SU-DHL-6 (cell line): ENCODE results near the gene FGD5.

Source experiments
- EZH2phosphoT487 ChIP-seq: fragments of 200-600 bp; sonication (generic), shearing (Covaris generic); conservative IDR thresholded peaks from 2 replicates; pipeline ENCODE4 v1.6.1; 2018; ENCODE audit warnings: mild to moderate bottlenecking, antibody characterized with exemption, low read length, moderate library complexity, mixed read lengths
- TF ChIP-seq, protein P1 (sequence below): fragments of 200-600 bp; sonication (generic); IDR thresholded peaks from one replicate; pipeline ENCODE4 v1.5.1; 2017; ENCODE audit warnings: antibody characterized with exemption, mild to moderate bottlenecking, low read length, moderate library complexity; ENCODE audit not compliant: insufficient read depth, poor library complexity, severe bottlenecking

DNA sequence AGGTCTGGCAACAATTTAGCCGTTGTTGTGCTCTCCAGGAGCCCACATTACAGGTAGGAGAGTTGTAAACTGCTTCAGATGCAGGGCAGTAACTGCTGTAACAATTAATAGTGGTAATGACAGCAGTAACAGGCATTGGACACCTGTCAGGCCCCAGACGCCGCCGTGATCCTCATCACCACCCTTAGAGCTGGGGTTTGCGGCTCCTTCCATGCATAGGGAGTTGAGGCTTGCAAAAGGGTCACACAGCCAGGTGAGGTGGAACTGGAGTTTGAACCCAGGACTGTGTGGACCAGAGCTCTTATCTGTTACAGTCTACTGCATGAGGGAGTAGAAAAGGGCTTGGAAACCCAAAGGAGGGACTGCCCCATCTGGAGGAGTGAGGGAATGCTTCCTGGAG, 101.8 kb downstream of the FGD5 start:
- TF ChIP-seq, protein P1, sequence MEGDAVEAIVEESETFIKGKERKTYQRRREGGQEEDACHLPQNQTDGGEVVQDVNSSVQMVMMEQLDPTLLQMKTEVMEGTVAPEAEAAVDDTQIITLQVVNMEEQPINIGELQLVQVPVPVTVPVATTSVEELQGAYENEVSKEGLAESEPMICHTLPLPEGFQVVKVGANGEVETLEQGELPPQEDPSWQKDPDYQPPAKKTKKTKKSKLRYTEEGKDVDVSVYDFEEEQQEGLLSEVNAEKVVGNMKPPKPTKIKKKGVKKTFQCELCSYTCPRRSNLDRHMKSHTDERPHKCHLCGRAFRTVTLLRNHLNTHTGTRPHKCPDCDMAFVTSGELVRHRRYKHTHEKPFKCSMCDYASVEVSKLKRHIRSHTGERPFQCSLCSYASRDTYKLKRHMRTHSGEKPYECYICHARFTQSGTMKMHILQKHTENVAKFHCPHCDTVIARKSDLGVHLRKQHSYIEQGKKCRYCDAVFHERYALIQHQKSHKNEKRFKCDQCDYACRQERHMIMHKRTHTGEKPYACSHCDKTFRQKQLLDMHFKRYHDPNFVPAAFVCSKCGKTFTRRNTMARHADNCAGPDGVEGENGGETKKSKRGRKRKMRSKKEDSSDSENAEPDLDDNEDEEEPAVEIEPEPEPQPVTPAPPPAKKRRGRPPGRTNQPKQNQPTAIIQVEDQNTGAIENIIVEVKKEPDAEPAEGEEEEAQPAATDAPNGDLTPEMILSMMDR: no peak
- TF ChIP-seq EZH2phosphoT487: no peak
